ENCODE measurements around the gene OR52I1. TPM values are rescaled to one million over a fixed set of nuclear protein-coding genes. Genes with fewer than 3 reads are reported as not detected.

The OR52I1 gene
- total RNA-seq, 2 experiments from 2014 or later: not detected

Other genes starting within 250 kb of the OR52I1 start
- not detected for gene OR52B4, start 225.7 kb upstream of the OR52I1 start, total RNA-seq
- gene TRIM21, start 200.3 kb upstream of the OR52I1 start, total RNA-seq: 10 to 100 TPM; 39.2 to 40.3 TPM
- gene OR52K2, start 144.7 kb upstream of the OR52I1 start, total RNA-seq: not detected
- gene OR52K1, start 111.4 kb upstream of the OR52I1 start, total RNA-seq: not detected
- gene OR52M1, start 48.8 kb upstream of the OR52I1 start, total RNA-seq: not detected
- not detected for gene OR52I2, start 12.3 kb upstream of the OR52I1 start, total RNA-seq
- gene TRIM68, start 14.2 kb downstream of the OR52I1 start, total RNA-seq: 1 to 10 TPM; 8.7 to 9.2 TPM
- gene OR51D1, start 43.4 kb downstream of the OR52I1 start, total RNA-seq: not detected
- gene OR51E1, start 49.9 kb downstream of the OR52I1 start, total RNA-seq: not detected
- gene OR51E2, start 103.8 kb downstream of the OR52I1 start, total RNA-seq: not detected
- not detected for gene MMP26, start 110.7 kb downstream of the OR52I1 start, total RNA-seq
- not detected for gene OR51F1, start 175.9 kb downstream of the OR52I1 start, total RNA-seq
- not detected for gene OR52R1, start 210.3 kb downstream of the OR52I1 start, total RNA-seq
- gene OR51F2, start 227.3 kb downstream of the OR52I1 start, total RNA-seq: not detected